Coronary artery (tissue), 2 donors: ENCODE results near the gene WNT4.

ENCODE experiments used
- DNase-seq: peaks from one replicate; pipeline ENCODE4 v3.0.0-alpha.2; 2017; ENCODE audit warnings: low spot score
- H3K27ac ChIP-seq, 2 donors: fragments of 200-600 bp; sonication (generic); one replicate each; pipeline ENCODE4 v1.5.1; 2016 to 2019
- H3K4me3 ChIP-seq: fragments of 200-600 bp; sonication (generic); 2 replicates; pipeline ENCODE4 v1.5.1; 2016; ENCODE audit warnings: mild to moderate bottlenecking, moderate library complexity
- TF ChIP-seq, protein P1 (sequence below): fragments of 200-600 bp; sonication (generic); IDR thresholded peaks from one replicate; pipeline ENCODE4 v1.5.1; 2019; ENCODE audit warnings: antibody characterized with exemption

The WNT4 gene

DNA sequence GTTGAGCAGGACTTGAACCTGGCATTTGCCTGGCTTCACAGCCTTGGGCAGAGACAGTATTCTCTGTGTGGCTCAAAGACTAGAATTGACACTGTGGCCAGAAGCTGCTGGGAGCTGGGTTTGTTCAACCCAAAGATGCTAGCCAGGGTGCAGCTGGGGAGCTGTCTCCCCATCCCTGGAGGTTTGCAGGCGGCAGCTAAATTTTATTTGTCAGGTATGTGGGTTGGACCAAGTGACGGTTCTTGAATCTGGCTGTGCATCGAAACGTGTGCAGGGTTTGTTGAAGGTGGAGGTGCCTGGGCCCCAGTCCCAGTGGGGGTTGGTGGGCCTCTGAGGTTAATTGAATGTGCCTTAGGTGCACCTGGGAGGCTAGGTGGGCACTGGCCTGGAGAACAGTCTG, 11.8 kb downstream of the WNT4 start:
- Histone ChIP-seq H3K27ac (no peak overlapping the region), H3K4me3 (no peak overlapping the region)
- DNase-seq = no peak
- TF ChIP-seq, protein P1, sequence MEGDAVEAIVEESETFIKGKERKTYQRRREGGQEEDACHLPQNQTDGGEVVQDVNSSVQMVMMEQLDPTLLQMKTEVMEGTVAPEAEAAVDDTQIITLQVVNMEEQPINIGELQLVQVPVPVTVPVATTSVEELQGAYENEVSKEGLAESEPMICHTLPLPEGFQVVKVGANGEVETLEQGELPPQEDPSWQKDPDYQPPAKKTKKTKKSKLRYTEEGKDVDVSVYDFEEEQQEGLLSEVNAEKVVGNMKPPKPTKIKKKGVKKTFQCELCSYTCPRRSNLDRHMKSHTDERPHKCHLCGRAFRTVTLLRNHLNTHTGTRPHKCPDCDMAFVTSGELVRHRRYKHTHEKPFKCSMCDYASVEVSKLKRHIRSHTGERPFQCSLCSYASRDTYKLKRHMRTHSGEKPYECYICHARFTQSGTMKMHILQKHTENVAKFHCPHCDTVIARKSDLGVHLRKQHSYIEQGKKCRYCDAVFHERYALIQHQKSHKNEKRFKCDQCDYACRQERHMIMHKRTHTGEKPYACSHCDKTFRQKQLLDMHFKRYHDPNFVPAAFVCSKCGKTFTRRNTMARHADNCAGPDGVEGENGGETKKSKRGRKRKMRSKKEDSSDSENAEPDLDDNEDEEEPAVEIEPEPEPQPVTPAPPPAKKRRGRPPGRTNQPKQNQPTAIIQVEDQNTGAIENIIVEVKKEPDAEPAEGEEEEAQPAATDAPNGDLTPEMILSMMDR = no peak

DNA sequence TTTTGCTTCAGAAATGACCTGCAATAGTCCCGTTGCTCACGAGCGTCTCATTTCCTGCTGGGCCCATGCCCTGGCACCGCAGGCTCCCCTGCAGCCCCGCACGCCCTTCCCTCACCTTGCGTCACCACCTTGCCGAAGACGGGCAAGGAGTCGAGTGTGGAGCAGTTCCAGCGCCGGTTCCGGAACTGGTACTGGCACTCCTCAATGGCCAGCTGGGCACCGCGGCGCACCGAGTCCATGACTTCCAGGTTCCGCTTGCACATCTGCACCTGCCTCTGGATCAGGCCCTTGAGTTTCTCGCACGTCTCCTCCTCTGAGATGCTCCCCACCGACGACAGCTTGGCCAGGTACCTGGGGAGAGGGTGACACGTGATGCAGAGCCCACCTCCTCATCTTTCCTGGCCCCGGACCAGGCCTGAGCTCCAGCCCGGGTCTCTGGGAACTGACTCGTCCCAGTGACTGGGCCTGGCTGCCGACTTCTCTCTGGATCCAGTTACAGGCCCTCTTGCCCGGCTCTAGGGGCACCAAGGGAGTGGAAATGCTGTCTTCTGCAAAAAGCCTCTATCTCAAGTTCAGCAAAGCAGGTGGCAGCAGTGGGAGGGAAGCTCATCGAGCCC, 13.3 kb downstream of the WNT4 start:
- no peak overlapping the region for H3K27ac ChIP-seq
- no peak overlapping the region for H3K4me3 ChIP-seq
- TF ChIP-seq, protein P1 = no peak
- no peak for DNase-seq

DNA sequence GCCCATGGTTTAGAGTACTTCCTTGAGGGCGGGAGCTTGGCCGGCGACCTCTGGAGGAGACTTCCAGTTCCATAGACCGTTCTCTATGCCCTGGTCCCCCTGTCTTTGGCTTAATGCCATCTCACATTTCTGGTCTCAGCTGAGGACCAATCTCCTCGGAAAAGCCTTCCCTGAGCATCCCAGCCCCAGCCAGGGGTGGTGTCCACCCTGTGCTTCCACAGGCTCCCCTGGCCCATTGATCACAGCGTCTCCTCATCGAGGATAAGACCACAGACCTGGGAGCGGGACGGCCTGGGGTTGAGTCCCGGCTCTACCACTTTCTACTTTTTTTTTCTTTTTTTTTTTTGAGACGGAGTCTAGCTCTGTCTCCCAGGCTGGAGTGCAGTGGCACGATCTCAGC, 14.5 kb downstream of the WNT4 start:
- no peak for DNase-seq
- no peak overlapping the region for H3K27ac ChIP-seq

DNA sequence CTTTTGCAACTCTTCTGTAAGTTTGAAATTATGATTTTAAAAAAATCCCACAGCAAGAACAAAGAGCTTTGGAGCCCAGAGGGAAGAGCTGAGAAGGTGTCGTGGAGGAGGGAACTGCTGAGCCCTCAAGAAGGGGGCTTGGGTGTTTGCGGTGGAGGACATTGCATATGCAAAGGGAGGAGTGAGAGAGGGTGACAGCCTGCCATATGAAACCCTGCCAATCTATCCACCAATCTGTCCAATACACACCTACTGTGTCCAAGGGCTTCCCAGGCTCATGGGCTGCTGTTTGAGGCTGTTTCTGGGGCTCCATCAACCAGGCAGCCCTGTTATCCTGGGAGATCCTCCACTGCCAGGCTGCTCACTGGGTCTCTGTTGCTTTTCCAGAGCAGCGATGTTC, 15.2 kb downstream of the WNT4 start:
- Histone ChIP-seq H3K27ac (no peak overlapping the region), H3K4me3 (no peak overlapping the region)
- DNase-seq = no peak
- TF ChIP-seq, protein P1 = no peak

More for the DNA sequence above, 14.5 kb downstream of the WNT4 start:
- TF ChIP-seq, protein P1 = no peak
- H3K4me3 ChIP-seq = no peak overlapping the region

DNA sequence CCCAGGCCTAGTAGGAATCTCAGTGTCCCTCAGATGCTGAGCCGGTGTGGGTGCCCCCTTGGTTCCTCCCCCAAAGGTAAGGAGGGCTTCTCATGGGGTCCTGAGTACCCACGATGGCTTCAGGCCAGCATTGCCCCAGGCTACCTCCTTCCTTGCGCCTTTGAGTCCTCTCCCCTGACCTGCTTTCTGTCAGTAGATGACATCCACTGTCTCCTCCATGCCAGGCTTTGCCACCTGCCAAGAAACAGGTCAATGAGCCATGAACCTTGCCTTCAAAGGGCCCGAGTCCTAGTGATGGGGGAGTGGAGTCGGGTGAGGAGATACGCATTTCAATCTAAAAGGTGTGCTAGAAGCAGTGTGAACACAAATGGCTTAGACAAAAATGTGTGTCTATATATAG, 15.6 kb downstream of the WNT4 start:
- DNase-seq = no peak
- TF ChIP-seq, protein P1 = no peak
- no peak overlapping the region for H3K4me3 ChIP-seq
- H3K27ac ChIP-seq = no peak overlapping the region

DNA sequence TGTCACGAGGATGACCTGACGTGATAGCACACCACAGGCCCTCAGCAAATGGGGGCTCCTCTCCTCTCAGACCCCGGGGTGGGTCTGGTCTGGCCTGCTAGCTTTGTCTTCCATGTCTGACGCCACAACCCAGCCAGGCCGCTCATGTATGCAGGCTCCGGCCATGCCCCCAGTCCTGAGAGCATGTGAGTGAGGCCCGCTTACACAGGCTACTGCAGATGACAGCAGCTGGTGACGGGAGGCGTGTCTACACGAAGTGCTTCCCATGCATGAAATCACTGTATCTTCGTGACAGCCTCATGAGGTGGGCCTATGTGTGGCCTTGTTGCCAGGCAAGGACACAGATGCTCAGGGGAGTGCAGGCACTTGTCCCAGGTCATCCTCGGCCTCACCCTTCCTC, 16.4 kb downstream of the WNT4 start:
- DNase-seq = no peak
- H3K27ac ChIP-seq = no peak overlapping the region
- TF ChIP-seq, protein P1 = no peak
- H3K4me3 ChIP-seq = no peak overlapping the region

DNA sequence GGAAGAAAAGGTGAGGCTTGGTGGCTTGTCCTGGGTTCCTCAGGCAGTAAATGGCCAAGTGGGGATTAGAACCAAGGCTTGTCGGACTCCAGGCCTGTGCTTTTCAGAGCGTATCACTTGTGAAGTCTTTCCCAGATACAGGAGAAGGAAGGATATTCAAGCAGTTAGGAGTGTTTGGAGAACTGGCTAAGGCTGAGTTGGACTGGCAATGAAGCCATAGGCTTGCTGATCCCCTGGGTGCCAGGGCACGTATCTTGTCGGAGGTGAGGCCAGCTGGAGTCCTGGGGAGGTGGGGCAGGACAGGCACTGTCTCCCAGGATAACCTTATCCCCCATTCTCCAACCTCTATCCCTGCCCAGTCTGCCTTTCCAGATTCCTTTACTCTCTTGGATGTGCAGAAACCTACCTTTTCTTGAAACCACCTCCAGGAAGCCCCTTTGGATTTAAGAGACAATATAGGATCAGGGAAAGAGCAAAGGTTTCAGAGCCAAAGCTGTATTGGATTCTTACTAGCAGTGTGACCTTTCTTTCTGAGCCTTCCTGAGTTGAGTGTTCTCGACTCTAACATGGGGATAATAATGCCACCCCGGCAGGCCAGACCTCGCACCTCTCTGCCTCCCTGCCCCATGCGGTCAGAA, 18.2 kb downstream of the WNT4 start:
- Histone ChIP-seq H3K4me3 (no peak overlapping the region), H3K27ac (no peak overlapping the region)
- TF ChIP-seq, protein P1 = no peak
- no peak for DNase-seq
